Subcutaneous abdominal adipose tissue (tissue), 5 donors: ENCODE measurements around the gene TRMT10A.

Experiments
- H3K27ac ChIP-seq: one replicate; pipeline ENCODE4 v1.7.0; 2013; ENCODE audit warnings: low read depth, mild to moderate bottlenecking, inconsistent platforms, low read length, moderate library complexity
- H3K27me3 ChIP-seq, 5 donors: one replicate each; pipeline ENCODE4 v1.7.0; 2013; ENCODE audit warnings: low read length in 5 of 5, inconsistent platforms in 1 of 5; ENCODE audit not compliant: control insufficient read depth in 5 of 5, insufficient read depth in 4 of 5
- H3K36me3 ChIP-seq, 5 donors: one replicate each; pipeline ENCODE4 v1.7.0; 2013; ENCODE audit warnings: low read length in 5 of 5; ENCODE audit not compliant: control insufficient read depth in 5 of 5, insufficient read depth in 5 of 5
- H3K4me1 ChIP-seq, 5 donors: one replicate each; pipeline ENCODE4 v1.7.0; 2013; ENCODE audit warnings: low read length in 5 of 5, mild to moderate bottlenecking in 3 of 5, moderate library complexity in 1 of 5; ENCODE audit not compliant: control insufficient read depth in 5 of 5, insufficient read depth in 5 of 5
- H3K4me3 ChIP-seq, 5 donors: one replicate each; pipeline ENCODE4 v1.7.0; 2013; ENCODE audit warnings: low read length in 5 of 5, low read depth in 1 of 5
- H3K9ac ChIP-seq, 5 donors: one replicate each; pipeline ENCODE4 v1.7.0; 2013; ENCODE audit warnings: low read length in 5 of 5, mild to moderate bottlenecking in 4 of 5, moderate library complexity in 3 of 5
- H3K9me3 ChIP-seq, 5 donors: one replicate each; pipeline ENCODE4 v1.7.0; 2013; ENCODE audit warnings: low read length in 5 of 5; ENCODE audit not compliant: control insufficient read depth in 5 of 5
- donor health status: healthy.
- donor health status: healthy.
- donor health status: healthy.
- donor health status: healthy.
- donor health status: healthy.

Gene TRMT10A

GRCh38 chr4:99587803-99588202, 24.0 kb upstream of the TRMT10A start:
- Histone ChIP-seq H3K36me3 (no peaks in the 10 kb centered on the region), H3K9me3 (no peaks in the 10 kb centered on the region), H3K4me3 (no peak overlapping the region), H3K27me3 (no peaks in the 10 kb centered on the region), H3K9ac (no peak overlapping the region), H3K27ac (no peak overlapping the region), H3K4me1 (no peaks in the 10 kb centered on the region)

DNA sequence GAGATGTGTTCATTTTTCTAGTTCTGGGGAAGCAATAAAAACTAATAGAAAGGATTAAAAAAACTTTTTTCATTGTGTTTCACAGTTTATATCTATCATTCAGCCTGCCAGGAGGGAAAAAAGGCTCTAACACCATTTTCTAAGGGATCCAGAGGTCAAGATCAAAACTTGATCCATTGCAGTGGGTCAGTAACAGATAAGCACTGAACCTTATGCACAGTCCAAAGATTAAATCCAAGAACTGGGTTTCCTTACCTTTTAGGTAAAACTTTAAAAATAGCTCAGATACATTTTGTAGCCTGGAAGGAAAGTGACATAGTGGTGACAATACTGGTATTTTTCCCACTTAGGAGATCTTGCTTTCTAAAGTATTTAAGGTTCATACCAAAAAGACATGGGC, 23.5 kb upstream of the TRMT10A start:
- H3K9me3 ChIP-seq, result no peaks in the 10 kb centered on the region
- H3K4me1 ChIP-seq, result no peaks in the 10 kb centered on the region
- H3K27me3 ChIP-seq, result no peaks in the 10 kb centered on the region
- no peak overlapping the region for H3K27ac ChIP-seq
- no peak overlapping the region for H3K4me3 ChIP-seq
- H3K36me3 ChIP-seq, result no peaks in the 10 kb centered on the region
- H3K9ac ChIP-seq, result no peak overlapping the region

- Histone ChIP-seq H3K4me3 (no peak overlapping the region), H3K4me1 (no peaks in the 10 kb centered on the region), H3K27ac (no peak overlapping the region), H3K27me3 (peaks cover 0 to 2% (median 0%) of the 10 kb centered on the region in 5 donors), H3K36me3 (no peaks in the 10 kb centered on the region), H3K9ac (no peak overlapping the region), H3K9me3 (no peaks in the 10 kb centered on the region)
These were observed 23.0 kb upstream of the TRMT10A start for GRCh38 chr4:99586797-99587196.

- Histone ChIP-seq H3K9ac (no peak overlapping the region), H3K4me1 (no peaks in the 10 kb centered on the region), H3K9me3 (no peaks in the 10 kb centered on the region), H3K27ac (no peak overlapping the region), H3K36me3 (no peaks in the 10 kb centered on the region), H3K4me3 (no peak overlapping the region), H3K27me3 (peaks cover 0 to 4% (median 0%) of the 10 kb centered on the region in 5 donors)
These were observed 22.5 kb upstream of the TRMT10A start for GRCh38 chr4:99586322-99586721.

DNA sequence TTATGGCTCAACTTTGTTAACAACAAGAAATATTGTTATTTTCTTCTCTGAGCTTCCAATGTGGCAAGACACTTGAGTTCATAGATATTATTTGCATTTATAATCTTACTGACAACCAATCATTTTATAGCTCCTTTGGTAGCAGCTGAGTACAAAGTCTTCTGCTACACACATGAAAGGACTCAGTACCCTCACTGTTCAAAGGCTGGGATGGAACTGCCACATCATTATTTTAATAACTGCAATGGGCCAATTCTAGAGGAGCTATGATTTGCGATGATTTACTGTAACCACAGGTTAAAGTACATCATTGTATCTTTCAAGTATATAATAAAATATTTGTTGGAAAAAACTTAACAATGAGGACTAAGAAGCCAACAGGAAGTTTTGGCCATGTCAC, 21.7 kb upstream of the TRMT10A start:
- Histone ChIP-seq H3K4me1 (no peaks in the 10 kb centered on the region), H3K27ac (no peak overlapping the region), H3K9ac (no peak overlapping the region), H3K36me3 (no peaks in the 10 kb centered on the region), H3K9me3 (no peaks in the 10 kb centered on the region), H3K4me3 (no peak overlapping the region), H3K27me3 (peaks cover 0 to 4% (median 0%) of the 10 kb centered on the region in 5 donors)

DNA sequence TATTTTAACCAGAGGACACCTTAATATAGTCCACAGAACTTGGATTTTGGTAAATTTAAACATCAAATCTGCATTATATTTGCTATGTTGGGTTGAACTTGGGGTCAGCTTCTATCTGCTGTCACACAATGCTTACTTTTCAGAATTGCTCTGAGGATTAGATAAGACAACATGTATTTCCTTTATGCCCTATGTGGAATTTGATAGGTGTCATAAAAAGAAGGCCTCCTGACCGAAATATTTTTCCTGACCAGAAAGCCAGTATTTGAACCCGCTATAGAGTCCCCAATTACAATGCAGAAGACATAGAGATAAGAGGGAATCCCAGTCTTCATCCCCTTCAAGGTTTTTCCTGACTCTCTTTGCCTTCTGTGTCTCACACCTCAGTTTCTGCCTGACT, 14.9 kb upstream of the TRMT10A start:
- Histone ChIP-seq H3K4me3 (no peak overlapping the region), H3K9ac (no peak overlapping the region), H3K4me1 (no peaks in the 10 kb centered on the region), H3K27me3 (peaks cover 0 to 4% (median 0%) of the 10 kb centered on the region in 5 donors), H3K27ac (no peak overlapping the region), H3K36me3 (no peaks in the 10 kb centered on the region), H3K9me3 (no peaks in the 10 kb centered on the region)

DNA sequence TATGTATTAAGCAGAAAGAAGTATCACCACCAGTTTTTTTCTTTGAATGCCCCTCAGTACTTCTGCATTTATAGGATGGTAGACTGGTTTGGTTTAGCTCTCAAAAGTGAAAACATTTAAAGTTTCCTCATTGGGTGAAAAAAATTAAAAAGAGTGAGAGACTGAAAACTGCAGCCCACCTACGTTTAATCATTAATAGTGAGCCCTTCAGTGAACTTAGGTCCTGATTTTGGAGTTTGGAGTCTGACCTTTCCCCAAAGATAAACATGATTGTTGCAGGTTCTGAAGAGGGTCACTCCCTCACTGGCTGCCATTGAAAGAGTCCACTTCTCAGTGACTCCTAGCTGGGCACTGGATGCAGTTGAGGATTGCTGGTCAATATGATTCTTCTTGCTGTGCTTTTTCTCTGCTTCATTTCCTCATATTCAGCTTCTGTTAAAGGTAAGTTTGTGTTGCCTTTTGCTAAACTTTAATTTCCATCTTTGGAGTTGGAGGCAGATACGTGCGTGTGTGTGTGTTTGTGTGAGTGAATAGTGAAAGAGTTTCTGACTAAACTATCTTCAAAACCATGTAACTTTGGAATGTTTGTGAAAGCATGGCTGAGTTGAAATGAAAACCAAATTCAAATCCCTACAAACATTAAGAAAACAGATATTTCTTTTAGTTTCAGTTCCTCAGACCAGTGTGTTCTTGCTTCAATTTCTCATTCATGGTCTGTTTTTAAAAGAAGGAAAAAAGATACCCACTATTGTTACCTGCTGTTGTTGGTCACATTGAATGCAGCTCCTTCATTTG, 10.9 kb upstream of the TRMT10A start, which contains the start of gene MTTP:
Gene MTTP (plus strand): TSS at position 295 of the 795 bp plus-strand sequence. CDS start 86 bp downstream, at position 381.
- Histone ChIP-seq H3K9ac (no peak within 1 kb of the TSS), H3K27ac (no peak within 1 kb of the TSS), H3K4me3 (no peak within 1 kb of the TSS), H3K9me3 (no peaks in the 10 kb centered on the region), H3K36me3 (no peaks in the 10 kb centered on the region), H3K4me1 (no peaks in the 10 kb centered on the region), H3K27me3 (no peaks in the 10 kb centered on the region)

GRCh38 chr4:99573735-99574368, 10.0 kb upstream of the TRMT10A start:
- Histone ChIP-seq H3K27me3 (no peaks in the 10 kb centered on the region), H3K36me3 (no peaks in the 10 kb centered on the region), H3K4me1 (no peaks in the 10 kb centered on the region), H3K9ac (no peak overlapping the region), H3K4me3 (no peak overlapping the region), H3K9me3 (no peaks in the 10 kb centered on the region), H3K27ac (no peak overlapping the region)

- Histone ChIP-seq H3K4me3 (no peak overlapping the region), H3K4me1 (no peaks in the 10 kb centered on the region), H3K9ac (no peak overlapping the region), H3K36me3 (no peaks in the 10 kb centered on the region), H3K27ac (no peak overlapping the region), H3K27me3 (no peaks in the 10 kb centered on the region), H3K9me3 (no peaks in the 10 kb centered on the region)
These were observed 8.8 kb upstream of the TRMT10A start for GRCh38 chr4:99572527-99573240.

GRCh38 chr4:99571883-99572282, 8.0 kb upstream of the TRMT10A start:
- no peak overlapping the region for H3K9ac ChIP-seq
- H3K36me3 ChIP-seq, result no peaks in the 10 kb centered on the region
- no peaks in the 10 kb centered on the region for H3K4me1 ChIP-seq
- no peaks in the 10 kb centered on the region for H3K9me3 ChIP-seq
- no peak overlapping the region for H3K27ac ChIP-seq
- no peak overlapping the region for H3K4me3 ChIP-seq
- no peaks in the 10 kb centered on the region for H3K27me3 ChIP-seq
